Smooth muscle cell (in vitro differentiated cells): ENCODE data around the gene BIK. TPM values are rescaled to one million over a fixed set of nuclear protein-coding genes. Genes with fewer than 3 reads are reported as not detected.
A peak's percentile ranks its signal among the peaks of the same experiment; 100 is the strongest.

Source experiments
- DNase-seq: peaks from one replicate; lab custom pipeline; 2025; ENCODE audit not compliant: unreplicated experiment; lab: John Stamatoyannopoulos, UW
- H2AFZ ChIP-seq: fragments of 200-600 bp; sonication (generic); 2 replicates; pipeline ENCODE4 v1.6.0; 2016; ENCODE audit warnings: antibody characterized with exemption, low read depth, mild to moderate bottlenecking
- H3F3A ChIP-seq: fragments of 200-600 bp; sonication (generic); 2 replicates; pipeline ENCODE4 v1.6.0; 2017; ENCODE audit warnings: antibody characterized with exemption, low read depth
- H3K27ac ChIP-seq: fragments of 200-600 bp; sonication (generic); 2 replicates; pipeline ENCODE4 v1.5.1; 2016; ENCODE audit warnings: low read depth, mild to moderate bottlenecking
- H3K27me3 ChIP-seq: fragments of 200-600 bp; sonication (generic); 2 replicates; pipeline ENCODE4 v1.6.1; 2016; ENCODE audit warnings: low read depth, mild to moderate bottlenecking
- H3K36me3 ChIP-seq: fragments of 200-600 bp; sonication (generic); 2 replicates; pipeline ENCODE4 v1.5.1; 2016; ENCODE audit warnings: low read depth
- H3K4me1 ChIP-seq: fragments of 200-600 bp; sonication (generic); 2 replicates; pipeline ENCODE4 v1.5.1; 2016; ENCODE audit warnings: low read depth
- H3K4me2 ChIP-seq: fragments of 200-600 bp; sonication (generic); 2 replicates; pipeline ENCODE4 v1.6.0; 2016; ENCODE audit warnings: mild to moderate bottlenecking
- H3K4me3 ChIP-seq: fragments of 200-600 bp; sonication (generic); 2 replicates; pipeline ENCODE4 v1.5.1; 2016; ENCODE audit warnings: mild to moderate bottlenecking
- H3K79me2 ChIP-seq: fragments of 200-600 bp; sonication (generic); 2 replicates; pipeline ENCODE4 v1.6.0; 2016; ENCODE audit warnings: low read depth, mild to moderate bottlenecking
- H3K9ac ChIP-seq: fragments of 200-600 bp; sonication (generic); 2 replicates; pipeline ENCODE4 v1.6.0; 2016; ENCODE audit warnings: low read depth
- H3K9me3 ChIP-seq: fragments of 200-600 bp; sonication (generic); replicated peaks from 2 replicates; pipeline ENCODE4 v1.5.1; 2016; ENCODE audit warnings: low read depth
- H4K20me1 ChIP-seq: fragments of 200-600 bp; sonication (generic); 2 replicates; pipeline ENCODE4 v1.6.0; 2016; ENCODE audit warnings: low read depth
- CTCF ChIP-seq: fragments of 200-600 bp; sonication (generic); IDR thresholded peaks from 2 replicates; pipeline ENCODE4 v1.5.1; 2017; ENCODE audit warnings: borderline replicate concordance, mild to moderate bottlenecking, antibody characterized with exemption; ENCODE audit not compliant: insufficient read depth, poor library complexity, severe bottlenecking
- WGBS: methylation state at CpG from one replicate; pipeline ENCODE4 v1.1.7; 2016; ENCODE audit warnings: low lambda C conversion rate; 5-methylcytosine and 5-hydroxymethylcytosine counted together
- polyA plus RNA-seq: library from polyadenylated mRNA; unstranded; fragments of >200 nt; fragmentation: Nextera tagmentation; extraction: Ambion mirVana; gene quantifications from 2 replicates; pipeline ENCODE4 v1.2.1, GENCODE V29; 2016
- total RNA-seq: library from RNA; depleted of rRNA; stranded (reverse); fragments of >200 nt; gene quantifications from 2 replicates; pipeline ENCODE4 v1.2.3, GENCODE V29; 2014

Gene BIK
- total and polyA plus RNA-seq, 2 experiments from 2014 or later = 1.9 to 3.9 TPM

DNA sequence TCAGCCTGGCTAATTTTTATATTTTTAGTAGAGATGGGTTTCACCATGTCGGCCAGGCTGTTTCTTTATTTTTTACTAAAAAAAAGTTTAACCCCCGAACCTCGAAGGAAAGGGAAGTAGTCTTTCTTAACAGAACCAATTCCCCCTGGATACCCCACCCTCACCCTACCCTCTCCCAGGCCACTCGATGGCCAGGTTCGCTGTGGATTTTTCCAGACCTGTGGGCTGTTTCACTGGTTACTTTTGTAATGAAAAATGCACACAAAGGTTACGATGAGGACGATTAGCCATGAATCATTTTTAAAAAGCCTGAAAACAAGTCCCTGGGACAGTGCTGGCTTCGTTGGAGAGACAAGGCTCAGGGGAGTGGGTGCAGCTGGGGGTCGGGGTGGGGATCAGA, 43.3 kb downstream of the BIK start:
- Histone ChIP-seq H3K4me3 (no peak overlapping the region), H3K9me3 (no peaks in the 10 kb centered on the region), H3F3A (no peaks in the 10 kb centered on the region), H3K79me2 (peaks cover 20% of the 10 kb centered on the region), H4K20me1 (peaks cover 51% of the 10 kb centered on the region), H3K9ac (no peak overlapping the region), H3K4me2 (peak overlapping the region; percentile 57), H3K27ac (no peak overlapping the region), H3K36me3 (no peaks in the 10 kb centered on the region), H3K4me1 (peaks cover 13% of the 10 kb centered on the region), H3K27me3 (no peaks in the 10 kb centered on the region), H2AFZ (no peak overlapping the region)
- TF ChIP-seq CTCF = no peak
- 87% methylated on average over 9 of the region's 9 CpGs for WGBS
- DNase-seq = no peak

DNA sequence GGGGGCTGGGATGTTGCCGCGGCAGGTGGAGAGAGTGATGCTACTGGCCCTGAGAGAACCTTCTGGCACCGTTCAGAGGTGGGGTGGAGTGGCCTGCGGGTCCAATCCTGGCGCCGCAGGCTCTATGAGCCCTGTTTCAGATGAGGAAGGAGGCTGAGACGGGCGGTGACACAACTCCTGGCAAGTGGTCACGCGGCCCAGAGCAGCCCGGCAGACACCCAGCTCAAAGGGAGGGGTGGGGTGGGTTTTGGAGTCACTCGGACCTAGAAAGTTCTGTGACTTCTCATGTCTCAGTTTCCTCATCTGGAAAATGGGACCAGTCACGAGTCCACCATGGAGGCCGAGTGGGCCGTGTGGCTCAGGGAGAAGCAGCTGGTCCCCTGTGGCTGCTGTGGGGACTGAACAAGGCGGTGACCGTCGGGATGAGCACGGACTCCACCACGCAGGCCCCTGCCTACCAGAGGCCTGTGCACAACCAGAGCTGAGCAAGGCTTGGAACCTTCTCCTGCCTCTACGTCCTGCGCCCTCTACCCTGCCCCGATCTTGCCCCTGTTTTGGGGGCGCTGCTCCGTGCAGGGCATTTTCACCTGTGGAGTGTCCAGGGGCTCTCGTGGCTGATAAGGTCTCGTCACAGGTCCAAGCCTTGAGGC, 44.5 kb downstream of the BIK start:
- Histone ChIP-seq H3K4me3 (no peak overlapping the region), H3K27me3 (no peaks in the 10 kb centered on the region), H3K4me1 (peaks cover 13% of the 10 kb centered on the region), H3K4me2 (no peak overlapping the region), H3K9ac (no peak overlapping the region), H2AFZ (no peak overlapping the region), H4K20me1 (peaks cover 62% of the 10 kb centered on the region), H3K79me2 (peaks cover 20% of the 10 kb centered on the region), H3K27ac (no peak overlapping the region), H3K36me3 (no peaks in the 10 kb centered on the region), H3K9me3 (no peaks in the 10 kb centered on the region), H3F3A (no peaks in the 10 kb centered on the region)
- DNase-seq = no peak
- no peak for TF ChIP-seq CTCF
- 93% methylated on average over 27 of the region's 27 CpGs for WGBS

- Histone ChIP-seq H3K4me2 (no peak overlapping the region), H3K4me1 (peaks cover 13% of the 10 kb centered on the region), H3K4me3 (no peak overlapping the region), H3K9me3 (no peaks in the 10 kb centered on the region), H3K27me3 (no peaks in the 10 kb centered on the region), H3F3A (no peaks in the 10 kb centered on the region), H2AFZ (no peak overlapping the region), H3K9ac (no peak overlapping the region), H3K27ac (no peak overlapping the region), H3K36me3 (no peaks in the 10 kb centered on the region), H3K79me2 (peaks cover 20% of the 10 kb centered on the region), H4K20me1 (peaks cover 70% of the 10 kb centered on the region)
- TF ChIP-seq CTCF = no peak
- no peak for DNase-seq
- WGBS = 96% methylated on average over 5 of the region's 5 CpGs
Measured at GRCh38 chr22:43155789-43156188, 45.2 kb downstream of the BIK start.

- Histone ChIP-seq H3K9ac (no peak overlapping the region), H3F3A (no peaks in the 10 kb centered on the region), H3K79me2 (peaks cover 20% of the 10 kb centered on the region), H3K27me3 (no peaks in the 10 kb centered on the region), H3K4me3 (no peak overlapping the region), H3K9me3 (no peaks in the 10 kb centered on the region), H3K4me1 (peaks cover 13% of the 10 kb centered on the region), H3K27ac (no peak overlapping the region), H3K4me2 (no peak overlapping the region), H4K20me1 (peaks cover 73% of the 10 kb centered on the region), H3K36me3 (no peaks in the 10 kb centered on the region), H2AFZ (no peak overlapping the region)
- TF ChIP-seq CTCF = no peak
- 97% methylated on average over 11 of the region's 12 CpGs for WGBS
- DNase-seq = no peak
Measured at GRCh38 chr22:43156413-43156812, 45.9 kb downstream of the BIK start.
